ENCODE results near the gene EGFLAM.

The EGFLAM gene

DNA sequence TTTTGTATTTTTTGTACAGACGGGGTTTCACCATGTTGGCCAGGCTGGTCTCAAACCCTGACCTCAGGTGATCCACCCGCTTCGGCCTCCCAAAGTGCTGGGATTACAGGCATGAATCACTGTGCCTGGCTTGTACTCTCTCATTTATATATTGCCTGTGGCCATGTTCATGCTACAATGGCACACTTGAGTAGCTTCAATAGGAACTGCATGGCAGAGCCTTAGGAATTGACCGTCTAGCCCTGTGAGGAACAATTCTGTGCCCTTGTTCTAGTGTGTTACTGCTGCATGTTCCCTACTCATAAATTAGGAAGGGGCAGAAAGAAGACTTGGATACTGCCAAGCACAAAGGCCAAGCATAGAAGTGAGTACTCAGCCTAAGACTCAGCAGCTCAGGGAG, 193.8 kb downstream of the EGFLAM start:
- DNase-seq: no peak

- peak; percentile 70 for DNase-seq
These were observed 195.1 kb downstream of the EGFLAM start for GRCh38 chr5:38453506-38453905.

DNA sequence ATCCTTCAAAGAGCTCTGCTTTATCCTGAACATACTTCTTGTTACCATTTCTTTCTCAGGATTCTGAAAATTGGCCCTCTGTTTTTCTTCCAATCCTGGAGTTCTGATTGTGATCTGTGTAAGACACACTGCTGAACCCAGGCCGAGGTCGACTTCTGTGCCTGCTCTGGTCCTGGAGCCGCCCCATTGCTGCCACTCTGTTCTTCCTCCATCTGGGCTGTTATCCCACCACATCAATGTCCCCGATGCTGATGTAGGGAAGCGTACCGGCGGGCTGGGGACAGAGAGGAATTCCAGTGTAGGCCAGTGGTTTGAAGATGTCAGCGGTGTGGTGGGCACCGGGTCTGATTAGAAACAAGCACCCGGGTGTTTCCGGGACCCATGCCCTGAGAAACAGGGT, 195.6 kb downstream of the EGFLAM start:
- no peak for DNase-seq

DNA sequence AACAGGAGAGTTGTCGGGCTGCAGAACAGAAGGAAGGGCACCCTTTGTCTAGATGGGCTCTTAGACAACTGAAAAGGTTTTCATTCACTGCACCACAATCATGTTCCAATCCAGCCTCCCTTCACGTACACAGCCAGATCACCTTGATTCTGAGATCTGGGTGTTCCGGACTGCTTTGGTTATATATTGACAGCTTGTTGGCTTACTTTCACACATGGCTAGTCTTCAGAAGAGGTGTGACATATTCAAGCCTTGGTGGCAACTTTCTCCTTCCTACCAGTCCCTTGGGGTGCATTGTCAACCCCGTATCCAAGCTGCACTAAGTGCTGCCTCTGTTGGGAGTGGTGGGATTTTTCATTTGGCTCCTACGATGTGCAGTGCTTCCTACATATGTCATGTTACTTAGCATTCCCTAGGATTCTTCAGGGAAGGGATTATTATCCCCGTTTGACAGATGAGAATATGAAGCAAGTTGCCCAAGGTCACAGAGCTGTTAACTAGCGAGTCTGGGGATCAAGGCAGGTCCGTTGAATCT, 197.5 kb downstream of the EGFLAM start:
- DNase-seq: no peak

- DNase-seq: no peak
These were observed 198.5 kb downstream of the EGFLAM start for GRCh38 chr5:38456657-38457399.

- no peak for DNase-seq
These were observed 199.8 kb downstream of the EGFLAM start for GRCh38 chr5:38458174-38458573.

GRCh38 chr5:38462976-38463633, 204.7 kb downstream of the EGFLAM start:
- DNase-seq: no peak

DNA sequence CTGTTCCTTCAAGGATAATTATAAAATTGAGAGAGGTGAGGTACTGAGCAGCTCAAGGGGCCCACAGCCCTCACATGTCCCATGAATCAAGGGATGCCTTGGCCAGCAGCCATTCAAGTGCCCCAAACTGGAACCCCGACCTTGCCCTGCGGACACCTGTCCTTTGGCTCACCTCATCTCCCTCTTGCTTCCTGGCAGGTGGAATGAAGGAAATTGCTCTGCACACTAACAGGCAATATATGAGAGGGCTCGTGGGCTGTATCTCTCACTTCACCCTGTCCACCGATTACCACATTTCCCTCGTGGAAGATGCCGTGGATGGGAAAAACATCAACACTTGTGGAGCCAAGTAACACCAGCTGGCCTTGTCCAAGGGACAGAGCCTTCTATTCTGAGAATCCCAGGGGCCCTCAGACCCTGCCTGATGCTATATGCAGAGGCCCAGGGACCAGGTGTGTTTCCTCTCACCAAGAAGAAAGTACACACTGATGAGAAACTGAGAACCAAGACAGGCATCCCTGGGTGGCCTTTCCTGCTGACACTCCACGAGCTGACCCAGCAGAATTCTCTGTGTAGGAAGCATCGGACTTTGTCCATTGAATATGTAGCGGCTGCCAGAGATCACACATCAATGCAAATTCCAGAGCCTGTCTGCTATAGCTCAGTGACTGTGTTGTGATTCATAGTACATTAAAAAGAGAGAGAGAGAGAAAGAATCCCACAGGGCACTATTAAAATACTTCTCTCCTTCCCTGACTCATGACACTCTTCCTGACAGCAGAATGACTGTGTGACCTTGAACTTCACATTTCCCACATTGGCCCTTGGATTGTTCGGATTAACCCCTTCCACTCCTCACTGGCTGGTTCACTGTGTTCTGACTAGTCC, 205.5 kb downstream of the EGFLAM start:
- no peak for DNase-seq

- no peak for DNase-seq
These were observed 206.7 kb downstream of the EGFLAM start for GRCh38 chr5:38465061-38465460.

- DNase-seq: no peak
These were observed 207.5 kb downstream of the EGFLAM start for GRCh38 chr5:38465702-38466423.

DNA sequence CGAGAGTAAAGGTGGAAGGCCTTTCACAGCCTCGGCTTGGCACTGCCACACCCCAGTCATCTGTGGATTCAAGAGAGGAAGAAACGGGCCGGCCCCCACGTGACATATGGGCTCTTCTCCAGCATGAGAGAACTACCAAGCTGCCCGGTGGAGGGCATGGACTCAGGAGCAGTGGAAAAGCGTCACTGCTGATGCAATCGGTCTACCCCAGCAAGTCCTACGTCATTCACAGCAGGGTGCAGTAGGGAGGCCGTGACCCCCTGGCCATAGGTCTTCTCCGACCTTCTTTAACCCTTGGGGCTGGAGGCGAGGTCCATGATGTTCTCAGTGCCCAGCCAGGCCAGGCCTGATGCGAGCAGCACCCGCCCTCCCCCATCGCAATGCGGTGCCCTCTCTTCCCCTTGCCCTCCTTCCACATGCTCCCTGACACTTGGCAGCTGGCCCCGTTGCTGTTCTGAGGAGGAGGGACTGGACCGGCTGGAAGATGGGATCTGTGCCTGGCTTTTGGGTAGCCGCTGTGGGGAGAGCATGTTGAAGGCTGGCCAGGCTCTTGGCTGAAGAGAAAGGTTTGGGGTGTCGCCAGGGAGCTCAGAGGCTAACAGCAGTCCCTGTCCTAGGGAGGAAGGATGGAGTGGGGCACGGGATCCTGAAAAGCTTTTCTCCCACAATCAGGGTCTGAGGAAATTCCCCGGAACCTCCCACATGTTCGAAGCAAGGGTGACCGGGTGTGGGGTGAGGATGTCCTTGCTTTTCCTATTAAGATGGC, 208.2 kb downstream of the EGFLAM start:
- no peak for DNase-seq

GRCh38 chr5:38467353-38468040, 209.1 kb downstream of the EGFLAM start:
- no peak for DNase-seq

- DNase-seq: no peak
These were observed 209.9 kb downstream of the EGFLAM start for GRCh38 chr5:38468202-38468673.

DNA sequence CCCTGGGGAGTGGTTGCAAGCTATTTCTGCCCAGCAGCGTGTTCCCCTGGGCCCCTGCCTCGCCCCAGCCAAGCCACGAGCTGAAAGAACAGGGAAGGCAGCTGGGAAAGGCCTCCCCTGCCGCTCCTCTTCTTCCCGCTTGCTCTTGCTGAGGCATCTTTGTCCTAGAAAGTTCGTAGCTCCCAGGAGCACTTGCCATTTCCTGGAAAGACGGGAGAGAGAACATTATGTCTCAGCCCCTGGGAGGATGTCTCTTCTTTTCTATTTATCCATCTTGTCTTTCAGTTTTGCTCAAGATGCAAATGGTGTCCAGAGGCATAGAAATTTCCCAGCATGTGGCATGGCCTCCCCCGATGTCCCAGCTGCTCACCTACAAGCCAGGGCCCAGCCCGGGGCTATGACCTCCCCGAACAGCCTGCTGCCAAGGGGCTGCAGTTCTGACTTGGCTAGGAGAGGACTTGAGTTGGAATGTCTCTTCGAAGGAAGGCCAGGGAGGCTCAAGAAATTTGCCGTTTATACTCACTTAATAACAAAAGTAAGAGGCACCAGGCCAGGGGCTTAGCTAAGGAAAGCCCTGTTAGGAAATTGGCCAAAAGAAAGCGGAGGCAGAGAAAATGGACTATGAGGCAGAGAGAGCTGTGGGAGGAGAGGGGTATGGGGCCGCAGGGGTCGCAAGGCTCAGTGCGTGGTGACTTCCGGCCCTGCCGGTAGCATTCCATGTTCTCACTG, 210.8 kb downstream of the EGFLAM start:
- DNase-seq: no peak

- no peak for DNase-seq
These were observed 211.4 kb downstream of the EGFLAM start for GRCh38 chr5:38469707-38470267.

DNA sequence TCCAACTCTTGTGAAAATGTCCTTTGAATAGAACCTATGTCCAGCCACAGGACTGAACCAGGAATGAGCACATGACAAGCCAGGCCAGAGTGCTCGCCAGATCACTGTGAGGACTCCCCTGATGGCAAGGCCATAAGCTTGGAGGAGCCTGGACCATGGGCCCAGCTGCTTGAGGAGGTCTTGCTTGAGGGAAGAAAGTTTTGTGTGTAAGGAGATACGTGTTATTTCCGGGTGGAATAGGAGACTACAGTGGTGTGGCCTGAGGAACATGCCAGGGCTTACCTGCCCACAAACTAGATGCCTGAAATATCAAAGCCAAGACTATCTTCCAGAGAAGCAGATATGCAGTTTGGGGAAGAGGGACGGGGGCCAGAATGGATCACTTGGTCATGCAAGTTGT, 213.3 kb downstream of the EGFLAM start:
- no peak for DNase-seq

- no peak for DNase-seq
These were observed 214.2 kb downstream of the EGFLAM start for GRCh38 chr5:38472541-38472940.

- no peak for DNase-seq
These were observed 214.6 kb downstream of the EGFLAM start for GRCh38 chr5:38473008-38473407.

DNA sequence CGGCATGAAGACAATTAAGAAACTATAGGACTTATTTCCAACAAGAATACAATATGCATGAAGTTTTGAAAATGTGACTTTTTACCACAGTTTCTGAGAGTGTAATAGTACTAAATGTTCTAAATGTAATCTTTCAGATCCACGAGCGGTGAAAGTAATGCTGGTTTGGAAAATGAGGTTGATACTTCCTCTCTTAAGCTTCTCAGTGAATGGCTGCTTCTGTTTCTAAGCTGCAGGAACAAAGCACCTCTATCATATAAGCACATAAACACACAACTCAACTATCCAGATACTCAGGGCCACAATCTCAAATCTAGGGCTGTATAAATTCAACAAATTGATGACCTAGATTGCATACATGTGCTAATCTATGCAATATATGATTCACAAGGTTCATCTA, 219.8 kb downstream of the EGFLAM start:
- no peak for DNase-seq

GRCh38 chr5:38478878-38479277, 220.5 kb downstream of the EGFLAM start:
- DNase-seq: no peak

Measured in CD4-positive, alpha-beta T cell treated with Interleukin-12 subunit alpha and Interleukin-12 subunit beta, for 1 hour (primary cell).